ENCODE results near the gene SUSD3.

The SUSD3 gene

DNA sequence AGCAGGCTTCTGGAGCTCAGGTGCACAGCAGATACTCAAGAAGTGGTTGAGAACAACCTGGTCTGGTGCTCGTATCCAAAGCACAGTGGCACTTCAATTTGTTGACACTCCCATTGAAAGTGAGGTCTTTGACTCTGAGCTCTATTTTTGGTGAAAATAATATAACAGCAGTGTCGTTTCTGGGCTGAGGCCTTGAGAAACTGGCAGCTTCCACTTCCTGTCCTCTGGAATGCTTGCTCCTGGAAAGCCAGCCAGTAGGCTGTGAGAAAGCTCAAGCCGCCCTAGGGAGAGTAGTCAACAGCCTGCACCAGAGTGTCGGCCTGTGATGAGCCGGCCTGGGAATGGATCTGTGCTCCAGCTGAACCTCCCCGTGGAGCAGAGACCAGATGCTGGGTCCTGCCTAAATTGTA lies 6.8 kb upstream of the SUSD3 start:
- no peak for DNase-seq (ENCODE audit: low spot score)

- DNase-seq (ENCODE audit: low spot score): no peak
Measured at GRCh38 chr9:93052791-93053540, 5.5 kb upstream of the SUSD3 start.

GRCh38 chr9:93053781-93054331 lies 4.6 kb upstream of the SUSD3 start:
- DNase-seq (ENCODE audit: low spot score): no peak

DNA sequence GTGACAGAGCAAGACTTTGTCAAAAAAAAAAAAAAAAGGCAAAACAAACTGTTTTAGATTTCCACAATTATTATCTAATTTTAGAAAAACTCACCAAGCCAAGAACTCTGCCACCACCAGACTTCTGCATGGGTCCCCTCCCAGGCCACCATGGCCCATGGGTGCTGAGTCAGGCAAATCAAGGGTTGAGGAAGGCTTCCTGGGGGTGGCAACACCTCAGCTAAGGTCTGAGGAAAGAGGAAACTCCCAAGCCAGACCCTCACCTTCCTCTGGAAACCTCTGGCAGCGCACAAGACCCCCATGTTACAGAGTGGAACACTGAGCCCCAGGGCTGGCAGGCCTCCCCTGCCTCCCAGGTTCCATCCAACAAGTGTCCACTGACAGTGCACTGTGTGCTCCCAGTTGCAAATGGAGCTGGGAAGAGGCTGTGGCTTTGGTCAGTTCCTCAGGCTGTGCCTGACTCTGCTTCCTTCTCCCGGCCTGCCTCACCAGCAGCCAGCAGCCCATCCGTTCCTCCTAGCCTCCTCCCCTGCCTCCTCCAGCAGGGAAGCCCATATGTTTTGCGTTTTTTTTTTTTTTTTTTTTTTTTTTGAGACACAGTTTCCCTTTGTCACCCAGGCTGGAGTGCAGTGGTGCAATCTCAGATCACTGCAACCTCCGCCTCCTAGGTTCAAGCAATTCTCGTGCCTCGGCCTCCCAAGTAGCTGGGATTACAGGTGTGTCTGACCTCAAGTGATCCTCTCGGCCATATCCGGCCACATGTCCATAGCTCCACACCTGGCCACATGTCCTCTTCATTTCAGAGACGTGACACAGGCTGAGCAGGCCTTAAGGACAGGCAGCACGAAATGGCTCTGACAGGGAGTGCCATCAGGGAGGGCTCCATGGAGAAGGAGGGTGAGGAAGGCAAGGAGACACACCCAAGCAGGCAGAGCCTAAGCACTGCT lies 3.5 kb upstream of the SUSD3 start:
- DNase-seq (ENCODE audit: low spot score): no peak

DNA sequence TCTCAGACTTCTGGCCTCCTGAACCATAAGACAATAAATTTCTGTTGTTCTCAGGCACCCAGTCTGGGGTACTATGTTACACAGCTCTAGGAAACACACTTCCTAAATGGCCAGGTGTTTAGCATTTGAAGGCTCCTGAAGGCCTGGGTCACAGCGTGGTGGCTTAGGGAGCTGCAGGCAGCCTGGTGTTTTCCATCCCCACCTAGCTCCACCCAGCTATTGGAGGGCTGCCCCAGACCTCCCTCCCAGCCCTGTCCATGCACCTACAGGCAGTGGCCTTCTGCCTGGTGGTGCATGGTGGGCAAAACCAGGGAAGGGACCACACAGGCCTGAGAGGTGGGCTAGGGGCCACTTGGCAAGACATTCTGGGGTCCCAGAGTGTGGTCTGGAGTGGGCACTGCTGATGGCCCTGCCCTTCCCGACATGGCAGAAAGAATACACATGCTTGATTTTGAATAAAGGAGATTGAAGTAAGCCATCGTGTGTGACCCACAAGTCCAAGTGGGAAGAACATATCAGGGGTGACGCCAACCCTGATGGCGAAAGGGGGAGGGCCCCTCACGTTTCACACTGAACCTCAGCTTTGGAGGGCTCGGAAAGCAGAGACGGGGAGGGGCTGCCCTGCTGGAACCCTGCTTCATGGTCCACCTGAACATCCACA lies 1.3 kb upstream of the SUSD3 start:
- DNase-seq (ENCODE audit: low spot score): no peak

DNA sequence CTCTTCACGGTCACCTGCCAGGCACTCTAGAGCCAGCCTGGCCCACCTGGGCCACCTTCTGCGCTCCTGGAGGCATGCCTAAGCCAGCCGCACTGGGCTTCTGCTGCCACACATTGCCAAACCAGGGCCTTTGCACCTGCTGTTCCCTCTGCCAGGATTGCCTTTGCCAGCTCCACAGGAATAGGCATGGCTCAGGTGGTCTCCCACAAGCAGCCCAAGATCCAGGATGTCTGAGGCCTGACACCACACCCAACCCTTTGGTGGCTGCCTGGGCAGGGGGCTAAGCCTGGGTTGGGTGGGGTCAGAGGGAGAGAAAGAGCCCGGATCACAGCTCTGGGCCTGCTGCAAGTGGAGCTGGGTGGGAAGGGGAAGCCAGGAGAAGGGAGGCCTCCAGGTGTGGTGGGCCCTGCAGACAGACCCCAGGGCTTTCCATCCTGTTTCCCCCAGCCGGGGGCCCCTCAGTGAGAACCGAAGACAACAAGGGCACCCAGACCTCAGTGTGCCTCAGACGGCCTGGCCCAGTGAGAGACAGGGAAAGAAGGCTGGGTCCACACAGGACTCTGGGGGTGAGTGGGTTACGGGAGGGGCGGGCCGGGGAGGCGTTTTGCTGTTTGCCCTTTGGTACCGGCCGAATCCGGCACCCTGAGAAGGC lies 672 bp upstream of the SUSD3 start:
- no peak for DNase-seq (ENCODE audit: low spot score)

DNA sequence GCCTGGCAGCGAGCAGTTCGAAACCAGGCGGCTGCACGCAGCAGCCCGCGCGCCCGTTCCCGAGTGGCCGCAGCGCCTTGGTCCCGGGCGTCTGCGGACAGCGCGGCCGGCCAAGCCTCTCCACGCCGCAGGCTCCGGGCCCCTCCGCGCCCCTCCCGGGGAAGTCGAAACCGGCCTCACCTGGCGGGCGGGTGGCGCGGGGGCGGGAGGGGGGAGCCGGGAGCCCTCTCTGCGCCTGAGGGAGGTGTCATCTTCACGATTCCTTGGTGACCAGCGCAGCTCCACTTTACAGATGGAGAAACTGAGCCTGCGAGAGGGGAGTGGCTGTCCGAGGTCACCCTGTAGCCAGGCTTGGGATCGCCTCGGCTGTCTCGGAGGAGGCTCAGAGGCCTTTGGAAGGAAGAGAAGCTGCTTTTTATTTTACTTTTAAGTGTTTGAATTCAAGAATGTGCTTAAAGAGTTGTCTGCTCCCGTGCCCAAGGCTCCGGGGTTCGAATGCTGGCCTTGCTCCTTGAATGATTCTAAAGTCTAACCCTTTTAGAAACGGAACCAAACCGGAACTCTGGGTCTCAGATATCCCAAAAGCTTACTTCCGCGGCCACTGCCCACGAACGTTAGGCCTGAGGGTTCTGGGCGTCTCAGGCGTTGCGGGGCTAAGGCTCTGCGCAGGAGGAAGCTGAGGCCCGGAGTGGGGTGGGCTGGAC lies 662 bp downstream of the SUSD3 start:
- no peak for DNase-seq (ENCODE audit: low spot score)

DNA sequence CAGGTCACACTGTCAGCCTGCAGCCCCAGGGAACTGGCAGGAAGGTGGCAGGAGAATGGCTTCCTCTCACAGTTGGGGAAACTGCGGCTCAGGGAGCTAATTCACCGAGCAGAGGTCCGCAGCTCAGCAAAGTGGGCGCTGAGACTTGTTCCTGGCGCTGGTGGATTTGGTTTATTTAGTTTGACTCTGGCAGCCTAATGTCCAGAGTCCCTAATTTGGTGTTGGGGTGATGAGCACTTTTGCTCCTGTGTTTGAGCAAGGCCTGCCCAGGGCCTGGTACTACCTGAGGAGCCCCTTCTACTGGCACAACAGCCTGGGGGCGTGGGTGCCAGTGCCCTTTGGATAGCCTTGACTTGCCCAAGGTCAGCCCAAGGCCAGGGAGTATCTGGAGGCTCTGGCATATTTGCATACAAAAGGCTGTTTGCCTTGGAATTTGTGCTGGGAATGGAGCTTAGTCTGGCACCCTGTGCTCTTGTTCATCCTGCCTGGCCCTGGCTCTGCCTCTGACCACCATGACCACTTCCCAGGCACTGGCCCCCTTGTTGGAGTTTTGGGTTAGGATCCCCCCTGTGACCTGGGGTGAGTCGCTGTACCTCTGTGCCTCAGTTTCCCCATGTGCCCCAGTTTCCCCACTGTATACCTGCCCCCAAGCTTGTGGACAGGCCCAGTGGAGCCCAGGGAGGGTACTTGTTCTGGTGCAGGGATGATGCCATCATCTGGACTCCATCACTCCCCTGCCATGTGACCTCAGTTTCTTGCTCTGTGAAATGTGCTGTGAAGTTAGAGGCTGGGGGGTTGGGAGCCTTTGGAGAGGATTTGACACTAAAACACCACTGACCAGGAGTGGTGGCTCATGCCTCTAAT lies 1.4 kb downstream of the SUSD3 start:
- no peak for DNase-seq (ENCODE audit: low spot score)

DNA sequence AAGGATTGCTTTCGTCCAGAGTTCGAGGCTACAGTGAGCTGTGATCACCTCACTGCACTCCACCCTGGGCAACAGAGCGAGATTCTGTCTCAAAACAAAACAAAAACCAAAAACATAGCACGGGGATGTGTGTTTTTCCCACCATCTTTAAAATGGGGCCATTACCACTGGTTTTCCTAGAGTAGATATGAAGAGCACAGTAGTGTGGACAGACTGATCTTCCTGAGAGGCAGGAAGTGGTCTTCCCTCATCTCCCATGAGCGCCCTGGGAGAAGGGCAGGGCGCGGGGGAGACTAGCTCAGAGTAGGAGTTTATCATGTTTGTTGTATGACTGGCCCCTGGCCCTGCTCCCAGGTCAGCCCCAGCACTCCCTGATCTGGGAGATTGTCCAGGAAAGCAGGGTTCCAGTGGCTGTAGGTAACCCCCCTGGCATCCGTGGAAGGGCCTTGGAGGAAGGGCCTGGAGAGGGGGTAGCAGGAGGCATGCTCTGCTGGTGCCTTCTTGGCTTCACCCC lies 2.3 kb downstream of the SUSD3 start:
- DNase-seq (ENCODE audit: low spot score): no peak

- no peak for DNase-seq (ENCODE audit: low spot score)
Measured at GRCh38 chr9:93061260-93061751, 2.8 kb downstream of the SUSD3 start.

- DNase-seq (ENCODE audit: low spot score): no peak
Measured at GRCh38 chr9:93061791-93062763, 3.6 kb downstream of the SUSD3 start.

- DNase-seq (ENCODE audit: low spot score): no peak
Measured at GRCh38 chr9:93064392-93065134, 6.1 kb downstream of the SUSD3 start.

DNA sequence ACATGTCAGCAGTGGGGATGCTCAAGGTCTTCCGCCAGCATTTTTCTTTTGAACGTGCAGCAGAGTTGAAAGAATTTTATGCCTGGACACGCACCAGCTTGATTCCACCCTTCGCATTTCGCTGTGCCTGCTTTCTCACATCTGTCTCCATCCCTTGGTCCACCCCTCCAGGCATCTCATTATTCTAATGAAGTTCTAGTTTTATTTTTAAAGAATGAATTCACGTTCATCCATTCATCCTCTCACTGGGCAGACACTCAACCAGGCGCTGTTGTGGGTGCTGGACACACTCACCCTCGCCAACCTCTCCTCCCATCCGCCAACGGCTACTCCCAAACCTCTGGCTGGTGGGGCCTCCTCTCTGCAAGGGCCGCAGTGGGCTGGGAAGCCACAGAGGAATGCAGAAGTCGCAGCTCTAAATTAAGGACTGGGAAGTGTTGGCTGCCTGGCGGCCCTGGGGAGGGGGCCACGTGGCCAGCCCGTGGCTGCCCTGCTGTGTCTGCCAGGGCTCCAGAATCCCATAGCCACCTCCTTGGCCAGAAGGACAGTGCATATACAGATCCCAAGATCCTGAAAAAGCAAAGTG lies 6.7 kb downstream of the SUSD3 start:
- no peak for DNase-seq (ENCODE audit: low spot score)

- no peak for DNase-seq (ENCODE audit: low spot score)
Measured at GRCh38 chr9:93066978-93067603, 8.6 kb downstream of the SUSD3 start.

DNA sequence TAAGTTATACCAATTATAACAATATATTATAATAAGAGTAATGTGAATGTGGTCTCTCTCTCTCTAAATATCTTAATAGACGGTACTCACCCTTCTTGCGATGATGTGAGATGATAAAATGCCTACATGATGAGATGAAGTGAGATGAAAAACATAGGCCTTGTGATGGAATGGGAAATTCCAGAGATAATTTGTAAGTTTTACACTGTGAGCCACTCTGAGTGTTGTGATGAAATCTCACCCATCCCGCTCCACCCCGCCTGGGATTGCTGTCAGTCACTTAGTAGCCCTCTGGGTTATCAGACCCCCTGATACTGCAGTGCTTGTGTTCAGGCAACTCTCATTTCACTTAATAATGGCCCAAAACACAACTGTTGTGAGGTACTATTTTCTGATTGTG lies 10.5 kb downstream of the SUSD3 start:
- DNase-seq (ENCODE audit: low spot score): no peak

GRCh38 chr9:93071464-93071863 lies 13.0 kb downstream of the SUSD3 start:
- peak; percentile 74 for DNase-seq (ENCODE audit: low spot score)

GRCh38 chr9:93072383-93072795 lies 13.9 kb downstream of the SUSD3 start:
- DNase-seq (ENCODE audit: low spot score): no peak

All from SK-N-DZ (cell line).